ENCODE measurements around the gene RASD2. TPM values are rescaled to one million over a fixed set of nuclear protein-coding genes. Genes with fewer than 3 reads are reported as not detected.

The RASD2 gene
- total and polyA plus RNA-seq, 2 experiments from 2014 or later, result 1.2 to 3.6 TPM

DNA sequence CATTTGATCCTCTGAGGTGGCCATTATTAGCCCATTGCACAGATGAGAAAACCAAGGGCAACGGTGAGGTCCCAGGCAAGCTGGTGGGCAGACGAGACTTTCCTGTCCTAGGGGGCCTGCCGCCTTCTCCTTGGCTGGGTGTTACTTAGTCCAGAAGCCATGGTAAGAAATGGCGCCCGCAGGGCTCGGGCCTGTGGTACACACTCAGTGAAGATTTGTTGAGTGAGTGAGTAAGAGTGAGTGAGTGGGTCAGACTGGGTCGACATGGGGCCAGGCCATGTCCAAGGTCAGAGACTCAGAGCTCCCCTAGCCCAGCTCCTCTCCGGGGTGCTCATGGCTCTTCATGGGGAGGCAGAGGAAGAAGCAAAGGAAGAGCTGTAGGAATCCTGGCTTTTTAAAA, 36.0 kb downstream of the RASD2 start (continued):
- TF ChIP-seq, protein P1, sequence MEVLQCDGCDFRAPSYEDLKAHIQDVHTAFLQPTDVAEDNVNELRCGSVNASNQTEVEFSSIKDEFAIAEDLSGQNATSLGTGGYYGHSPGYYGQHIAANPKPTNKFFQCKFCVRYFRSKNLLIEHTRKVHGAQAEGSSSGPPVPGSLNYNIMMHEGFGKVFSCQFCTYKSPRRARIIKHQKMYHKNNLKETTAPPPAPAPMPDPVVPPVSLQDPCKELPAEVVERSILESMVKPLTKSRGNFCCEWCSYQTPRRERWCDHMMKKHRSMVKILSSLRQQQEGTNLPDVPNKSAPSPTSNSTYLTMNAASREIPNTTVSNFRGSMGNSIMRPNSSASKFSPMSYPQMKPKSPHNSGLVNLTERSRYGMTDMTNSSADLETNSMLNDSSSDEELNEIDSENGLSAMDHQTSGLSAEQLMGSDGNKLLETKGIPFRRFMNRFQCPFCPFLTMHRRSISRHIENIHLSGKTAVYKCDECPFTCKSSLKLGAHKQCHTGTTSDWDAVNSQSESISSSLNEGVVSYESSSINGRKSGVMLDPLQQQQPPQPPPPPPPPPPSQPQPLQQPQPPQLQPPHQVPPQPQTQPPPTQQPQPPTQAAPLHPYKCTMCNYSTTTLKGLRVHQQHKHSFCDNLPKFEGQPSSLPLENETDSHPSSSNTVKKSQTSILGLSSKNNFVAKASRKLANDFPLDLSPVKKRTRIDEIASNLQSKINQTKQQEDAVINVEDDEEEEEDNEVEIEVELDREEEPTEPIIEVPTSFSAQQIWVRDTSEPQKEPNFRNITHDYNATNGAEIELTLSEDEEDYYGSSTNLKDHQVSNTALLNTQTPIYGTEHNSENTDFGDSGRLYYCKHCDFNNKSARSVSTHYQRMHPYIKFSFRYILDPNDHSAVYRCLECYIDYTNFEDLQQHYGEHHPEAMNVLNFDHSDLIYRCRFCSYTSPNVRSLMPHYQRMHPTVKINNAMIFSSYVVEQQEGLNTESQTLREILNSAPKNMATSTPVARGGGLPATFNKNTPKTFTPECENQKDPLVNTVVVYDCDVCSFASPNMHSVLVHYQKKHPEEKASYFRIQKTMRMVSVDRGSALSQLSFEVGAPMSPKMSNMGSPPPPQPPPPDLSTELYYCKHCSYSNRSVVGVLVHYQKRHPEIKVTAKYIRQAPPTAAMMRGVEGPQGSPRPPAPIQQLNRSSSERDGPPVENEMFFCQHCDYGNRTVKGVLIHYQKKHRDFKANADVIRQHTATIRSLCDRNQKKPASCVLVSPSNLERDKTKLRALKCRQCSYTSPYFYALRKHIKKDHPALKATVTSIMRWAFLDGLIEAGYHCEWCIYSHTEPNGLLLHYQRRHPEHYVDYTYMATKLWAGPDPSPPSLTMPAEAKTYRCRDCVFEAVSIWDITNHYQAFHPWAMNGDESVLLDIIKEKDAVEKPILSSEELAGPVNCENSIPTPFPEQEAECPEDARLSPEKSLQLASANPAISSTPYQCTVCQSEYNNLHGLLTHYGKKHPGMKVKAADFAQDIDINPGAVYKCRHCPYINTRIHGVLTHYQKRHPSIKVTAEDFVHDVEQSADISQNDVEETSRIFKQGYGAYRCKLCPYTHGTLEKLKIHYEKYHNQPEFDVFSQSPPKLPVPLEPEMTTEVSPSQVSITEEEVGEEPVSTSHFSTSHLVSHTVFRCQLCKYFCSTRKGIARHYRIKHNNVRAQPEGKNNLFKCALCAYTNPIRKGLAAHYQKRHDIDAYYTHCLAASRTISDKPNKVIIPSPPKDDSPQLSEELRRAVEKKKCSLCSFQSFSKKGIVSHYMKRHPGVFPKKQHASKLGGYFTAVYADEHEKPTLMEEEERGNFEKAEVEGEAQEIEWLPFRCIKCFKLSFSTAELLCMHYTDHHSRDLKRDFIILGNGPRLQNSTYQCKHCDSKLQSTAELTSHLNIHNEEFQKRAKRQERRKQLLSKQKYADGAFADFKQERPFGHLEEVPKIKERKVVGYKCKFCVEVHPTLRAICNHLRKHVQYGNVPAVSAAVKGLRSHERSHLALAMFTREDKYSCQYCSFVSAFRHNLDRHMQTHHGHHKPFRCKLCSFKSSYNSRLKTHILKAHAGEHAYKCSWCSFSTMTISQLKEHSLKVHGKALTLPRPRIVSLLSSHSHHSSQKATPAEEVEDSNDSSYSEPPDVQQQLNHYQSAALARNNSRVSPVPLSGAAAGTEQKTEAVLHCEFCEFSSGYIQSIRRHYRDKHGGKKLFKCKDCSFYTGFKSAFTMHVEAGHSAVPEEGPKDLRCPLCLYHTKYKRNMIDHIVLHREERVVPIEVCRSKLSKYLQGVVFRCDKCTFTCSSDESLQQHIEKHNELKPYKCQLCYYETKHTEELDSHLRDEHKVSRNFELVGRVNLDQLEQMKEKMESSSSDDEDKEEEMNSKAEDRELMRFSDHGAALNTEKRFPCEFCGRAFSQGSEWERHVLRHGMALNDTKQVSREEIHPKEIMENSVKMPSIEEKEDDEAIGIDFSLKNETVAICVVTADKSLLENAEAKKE (CRISPR knock-in tag; IDR thresholded peaks at IDR 0.05), result no peak
- TF ChIP-seq, protein P2, sequence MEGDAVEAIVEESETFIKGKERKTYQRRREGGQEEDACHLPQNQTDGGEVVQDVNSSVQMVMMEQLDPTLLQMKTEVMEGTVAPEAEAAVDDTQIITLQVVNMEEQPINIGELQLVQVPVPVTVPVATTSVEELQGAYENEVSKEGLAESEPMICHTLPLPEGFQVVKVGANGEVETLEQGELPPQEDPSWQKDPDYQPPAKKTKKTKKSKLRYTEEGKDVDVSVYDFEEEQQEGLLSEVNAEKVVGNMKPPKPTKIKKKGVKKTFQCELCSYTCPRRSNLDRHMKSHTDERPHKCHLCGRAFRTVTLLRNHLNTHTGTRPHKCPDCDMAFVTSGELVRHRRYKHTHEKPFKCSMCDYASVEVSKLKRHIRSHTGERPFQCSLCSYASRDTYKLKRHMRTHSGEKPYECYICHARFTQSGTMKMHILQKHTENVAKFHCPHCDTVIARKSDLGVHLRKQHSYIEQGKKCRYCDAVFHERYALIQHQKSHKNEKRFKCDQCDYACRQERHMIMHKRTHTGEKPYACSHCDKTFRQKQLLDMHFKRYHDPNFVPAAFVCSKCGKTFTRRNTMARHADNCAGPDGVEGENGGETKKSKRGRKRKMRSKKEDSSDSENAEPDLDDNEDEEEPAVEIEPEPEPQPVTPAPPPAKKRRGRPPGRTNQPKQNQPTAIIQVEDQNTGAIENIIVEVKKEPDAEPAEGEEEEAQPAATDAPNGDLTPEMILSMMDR (conservative IDR thresholded peaks at IDR 0.05; ENCODE audit: low read depth in 2 of 2), result no peak
- TF ChIP-seq ZNF114 (CRISPR knock-in tag; IDR thresholded peaks at IDR 0.05) (no peak), JUNB (IDR thresholded peaks at IDR 0.05; ENCODE audit: unreplicated experiment) (no peak), CREB1 (CRISPR knock-in tag; IDR thresholded peaks at IDR 0.05; ENCODE audit: low read depth) (no peak)

DNA sequence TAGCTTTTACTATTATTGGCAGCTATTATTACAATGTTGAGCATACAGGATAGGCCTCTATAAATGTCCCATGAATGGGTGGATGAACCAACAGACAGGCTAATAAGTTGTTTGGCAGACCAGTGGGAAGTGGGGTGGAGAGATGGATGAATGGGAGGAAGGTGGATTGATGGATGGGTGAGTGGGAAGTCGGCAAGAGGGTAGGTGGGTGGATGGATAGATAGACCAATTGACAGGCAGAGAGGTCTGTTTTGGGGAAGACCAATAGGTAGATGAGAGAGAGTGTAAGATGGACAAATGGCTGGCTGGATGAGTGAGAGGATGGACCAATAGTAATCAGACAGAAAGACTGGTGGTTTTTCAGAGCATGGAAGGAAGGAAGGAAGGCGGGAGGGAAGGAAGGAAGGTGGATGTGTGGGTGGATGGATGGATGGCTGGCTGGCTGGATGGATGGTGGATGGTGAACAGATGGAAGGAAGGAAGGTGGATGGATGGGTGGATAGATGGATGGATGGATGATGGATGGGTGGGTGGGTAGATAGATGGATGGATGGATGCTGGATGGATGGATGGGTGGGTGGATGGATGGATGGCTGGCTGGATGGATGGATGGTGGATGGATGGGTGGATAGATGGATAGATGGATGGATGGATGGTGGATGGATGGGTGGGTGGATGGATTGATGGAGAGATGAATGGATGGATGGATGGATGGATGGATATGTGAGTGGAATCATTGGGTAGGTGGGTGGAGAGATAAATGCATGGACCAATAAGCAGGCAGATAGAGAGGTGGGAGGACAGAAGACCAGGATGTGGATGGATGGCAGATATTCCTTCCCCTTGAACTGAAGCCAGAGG, 37.4 kb downstream of the RASD2 start:
- H3K4me1 Mint-ChIP-seq, result no peaks in the 10 kb centered on the region
- H4K20me1 ChIP-seq (replicated peaks; ENCODE audit: insufficient read depth), result no peaks in the 10 kb centered on the region
- H3K4me2 ChIP-seq, result no peak overlapping the region
- H3K27me3 Mint-ChIP-seq (ENCODE audit: insufficient read depth, low read depth, poor library complexity), result peaks cover 14% of the 10 kb centered on the region
- TF ChIP-seq, protein P2 (conservative IDR thresholded peaks at IDR 0.05; ENCODE audit: low read depth in 2 of 2), result no peak
- TF ChIP-seq STAT1 (IDR thresholded peaks at IDR 0.05; ENCODE audit: unreplicated experiment), result no peak
- DNase-seq (ENCODE audit: low spot score) (no peak), ATAC-seq (no peak)
- H3K79me2 ChIP-seq (replicated peaks; ENCODE audit: insufficient read depth), result no peaks in the 10 kb centered on the region
- H3K27ac ChIP-seq (ENCODE audit: low read depth), result no peak overlapping the region
- H3K4me3 ChIP-seq, result no peak overlapping the region
- no peaks in the 10 kb centered on the region; the same call in 2 of the 3 replicates for H3K9me3 Mint-ChIP-seq
- H3K27ac Mint-ChIP-seq, result no peak overlapping the region
- no peak overlapping the region for H3K4me3 Mint-ChIP-seq
- no peaks in the 10 kb centered on the region for H3F3A ChIP-seq (replicated peaks; ENCODE audit: low read depth)
- no peaks in the 10 kb centered on the region; the same call in 2 of the 3 replicates for H3K36me3 Mint-ChIP-seq (ENCODE audit: low read depth)
- H3K9me2 ChIP-seq (ENCODE audit: insufficient read depth), result no peaks in the 10 kb centered on the region
- H3K36me3 ChIP-seq (ENCODE audit: insufficient read depth), result no peaks in the 10 kb centered on the region
- no peak overlapping the region for H2AFZ ChIP-seq
- H3K27me3 ChIP-seq (ENCODE audit: insufficient read depth), result no peaks in the 10 kb centered on the region
- no peaks in the 10 kb centered on the region for H3K4me1 ChIP-seq (ENCODE audit: insufficient read depth)

Measured in GM23338 (cell line).